Stomach (tissue), 4 donors: ENCODE measurements around the gene PPIL4.

Experiments used
- CTCF ChIP-seq, 7 experiments: fragments of 450-650 bp in 4 of 7; fragments of 200-600 bp in 3 of 7; sonication (generic) in 3 of 7; IDR thresholded peaks; one replicate each; pipeline ENCODE4 v1.5.1; 2016 to 2019; ENCODE audit warnings: antibody characterized with exemption in 7 of 7, control low read depth in 2 of 7, mild to moderate bottlenecking in 1 of 7
- EP300 ChIP-seq: sonication (generic); formaldehyde crosslinking; IDR thresholded peaks from one replicate; pipeline ENCODE4 v1.6.1; 2017; ENCODE audit warnings: antibody characterized with exemption
- POLR2A ChIP-seq, 4 donors: fragments of 450-650 bp; IDR thresholded peaks; one replicate each; pipeline ENCODE4 v1.6.1; 2016; ENCODE audit warnings: antibody characterized with exemption in 4 of 4, control low read depth in 2 of 4, mild to moderate bottlenecking in 1 of 4, moderate library complexity in 1 of 4
- POLR2AphosphoS5 ChIP-seq, 3 donors: sonication (generic); formaldehyde crosslinking; IDR thresholded peaks; one replicate each; pipeline ENCODE4 v1.6.1; 2016; ENCODE audit warnings: antibody characterized with exemption in 3 of 3

GRCh38 chr6:149565527-149566409 lies 19.9 kb upstream of the PPIL4 start, which contains the start of gene GINM1:
- TF ChIP-seq CTCF (IDR thresholded peaks at IDR 0.05), result peak in 5 of 7 experiments; percentile 40 to 67 (median 45)
- no peak for TF ChIP-seq POLR2A (IDR thresholded peaks at IDR 0.05)
- peak; percentile 10 to 75 (median 49) for TF ChIP-seq POLR2AphosphoS5 (IDR thresholded peaks at IDR 0.05)
- TF ChIP-seq EP300, result no peak
